Measurements from ENCODE around the gene ATAD5. TPM values are rescaled to one million over a fixed set of nuclear protein-coding genes. Genes with fewer than 3 reads are reported as not detected.

The ATAD5 gene
- total and polyA plus RNA-seq, 2 of the 4 experiments (the other 2 are of a cell fraction), result 1.0 to 1.3 TPM

DNA sequence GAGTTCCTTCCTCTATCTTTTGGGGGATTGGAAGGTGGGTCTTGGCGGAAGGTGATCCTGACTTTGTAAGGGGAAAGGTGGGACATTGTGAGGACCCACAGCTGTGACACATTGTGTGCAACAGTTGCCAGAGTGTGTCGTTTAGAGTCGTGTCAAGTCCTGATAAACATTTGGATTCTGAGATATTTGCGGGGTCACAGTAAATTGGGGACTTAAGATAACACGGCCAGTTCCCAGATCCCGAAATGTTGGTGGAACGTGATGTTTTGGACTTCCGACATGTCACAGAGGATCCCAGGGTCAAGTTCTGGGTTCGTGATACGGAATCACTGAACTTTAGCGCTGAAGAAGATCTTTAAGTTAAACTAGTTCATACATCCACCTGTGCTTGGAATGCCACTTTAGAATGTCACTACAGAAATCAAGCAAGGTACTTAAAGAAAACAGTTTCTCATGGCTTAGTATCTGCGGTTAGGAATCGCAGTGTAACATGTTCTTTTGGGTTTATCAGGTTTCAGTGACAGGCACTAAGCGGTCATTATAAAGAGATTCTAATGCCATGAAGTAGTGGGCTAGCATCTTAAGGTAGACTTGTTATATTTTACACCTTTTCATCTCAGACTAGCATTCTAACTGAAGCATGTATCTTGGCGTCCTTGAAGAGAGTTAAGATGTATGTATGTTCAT is 815 bp downstream of the ATAD5 start (continued):
- TF ChIP-seq, protein P1, sequence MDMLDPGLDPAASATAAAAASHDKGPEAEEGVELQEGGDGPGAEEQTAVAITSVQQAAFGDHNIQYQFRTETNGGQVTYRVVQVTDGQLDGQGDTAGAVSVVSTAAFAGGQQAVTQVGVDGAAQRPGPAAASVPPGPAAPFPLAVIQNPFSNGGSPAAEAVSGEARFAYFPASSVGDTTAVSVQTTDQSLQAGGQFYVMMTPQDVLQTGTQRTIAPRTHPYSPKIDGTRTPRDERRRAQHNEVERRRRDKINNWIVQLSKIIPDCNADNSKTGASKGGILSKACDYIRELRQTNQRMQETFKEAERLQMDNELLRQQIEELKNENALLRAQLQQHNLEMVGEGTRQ (IDR thresholded peaks at IDR 0.05; ENCODE audit: low read depth, low read length), result no peak

DNA sequence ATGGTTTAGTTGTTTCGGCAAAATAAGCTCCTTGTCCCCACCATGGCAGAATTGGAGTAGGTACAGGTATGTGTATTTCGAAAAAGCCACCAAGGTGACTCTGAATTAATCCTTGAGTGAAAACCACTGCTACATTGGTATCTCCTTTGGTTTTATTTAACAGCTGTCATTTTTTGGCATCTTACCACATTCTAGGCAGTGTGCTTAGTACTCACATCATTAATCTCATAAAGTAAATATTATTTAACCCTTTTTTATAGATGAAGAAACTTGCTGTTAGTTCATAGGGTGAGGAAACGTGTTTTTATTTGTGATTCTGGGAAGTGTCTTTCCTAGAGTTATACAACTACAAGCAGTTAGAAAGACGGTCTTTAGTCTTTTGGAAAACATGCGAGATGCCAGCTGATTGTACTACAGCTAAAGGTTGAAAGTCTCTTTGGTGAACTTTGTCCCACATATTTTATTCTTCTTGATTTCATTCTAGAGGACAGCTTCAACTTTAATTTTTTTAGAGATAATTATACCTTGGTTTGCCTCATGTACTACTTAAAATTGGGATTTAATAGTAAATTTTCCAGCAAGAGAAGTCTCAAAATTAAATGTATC is 6.5 kb downstream of the ATAD5 start:
- BruUV-seq (replicated peaks), result no TSS peak
- ChIA-PET POLR2A (ENCODE audit: unreplicated experiment) (no interaction called here), CTCF (no interaction called here)
- no peak for DNase-seq
- Histone ChIP-seq H3K9me1 (ENCODE audit: insufficient read depth, low read length) (no peaks in the 10 kb centered on the region), H4K5ac (ENCODE audit: low read depth, low read length) (no peak overlapping the region), H3K4me2 (ENCODE audit: low read depth, low read length) (no peak overlapping the region), H3K4me3 (ENCODE audit: insufficient read depth, low read depth, low read length) (no peak overlapping the region), H3K14ac (replicated peaks; ENCODE audit: low read depth, low read length) (no peak overlapping the region), H3K79me1 (ENCODE audit: low read depth in 1 of 2, low read length in 2 of 2) (peaks cover 0 to 17% of the 10 kb centered on the region in 2 experiments; a peak in 3 of 4 replicates), H4K91ac (ENCODE audit: insufficient read depth, low read depth, low read length) (no peak overlapping the region), H3K9ac (ENCODE audit: low read depth, low read length) (no peak overlapping the region), H2AK5ac (ENCODE audit: low read depth, low read length) (no peak overlapping the region), H3K36me3 (ENCODE audit: control insufficient read depth, insufficient read depth, low read length) (peaks cover 2% of the 10 kb centered on the region), H3K56ac (ENCODE audit: extremely low read depth, insufficient read depth, low read length) (no peak overlapping the region), H3K27ac (ENCODE audit: insufficient read depth, low read length) (no peak overlapping the region), H2AFZ (replicated peaks; ENCODE audit: low read length, poor library complexity) (no peak overlapping the region), H3K4me1 (ENCODE audit: control insufficient read depth, insufficient read depth, low read length) (no peaks in the 10 kb centered on the region), H2AK9ac (replicated peaks; ENCODE audit: low read depth, low read length, poor library complexity) (no peak overlapping the region), H2BK120ac (ENCODE audit: low read depth, low read length) (no peak overlapping the region), H3K27me3 (ENCODE audit: control insufficient read depth, insufficient read depth, low read length) (no peaks in the 10 kb centered on the region), H4K20me1 (ENCODE audit: insufficient read depth, low read length) (no peaks in the 10 kb centered on the region), H2BK5ac (ENCODE audit: low read depth, low read length, poor library complexity, severe bottlenecking) (no peak overlapping the region), H3K4ac (ENCODE audit: low read depth, low read length) (no peak overlapping the region), H3K9me3 (ENCODE audit: control insufficient read depth, insufficient read depth, low read length) (no peaks in the 10 kb centered on the region), H3K23ac (ENCODE audit: low read depth, low read length) (no peak overlapping the region), H3K18ac (ENCODE audit: low read depth, low read length) (no peak overlapping the region), H2BK15ac (ENCODE audit: low read depth, low read length) (no peak overlapping the region), H2BK20ac (ENCODE audit: low read depth, low read length) (no peak overlapping the region), H4K8ac (ENCODE audit: low read depth in 2 of 2, low read length in 2 of 2) (no peak overlapping the region)
- WGBS, 2 experiments (ENCODE audit: extremely low coverage in 2 of 2, insufficient read length in 1 of 2), result no CpG with 5 or more reads among the region's 5 CpGs
- intact Hi-C loops (cut with micrococcal nuclease) (no loop called here), dilution Hi-C loops (cut with HindIII; ENCODE audit: low sequenced_read_pairs, unreplicated experiment) (no loop called here), in situ Hi-C loops (cut with MboI; ENCODE audit: low sequenced_read_pairs) (no loop called here)
- ATAC-seq (ENCODE audit: low read depth), result no peak
- TF ChIP-seq, protein P1 (IDR thresholded peaks at IDR 0.05; ENCODE audit: low read depth, low read length), result no peak
- TF ChIP-seq MAFK (IDR thresholded peaks at IDR 0.05; ENCODE audit: low read depth, low read length) (no peak), MAZ (IDR thresholded peaks at IDR 0.05; ENCODE audit: borderline replicate concordance, low read depth, low read length) (no peak), RFX5 (IDR thresholded peaks at IDR 0.05; ENCODE audit: low read depth, low read length) (no peak), RAD21 (IDR thresholded peaks at IDR 0.05; ENCODE audit: low read length) (no peak), BHLHE40 (IDR thresholded peaks at IDR 0.05; ENCODE audit: low read depth, low read length) (no peak), CEBPB (IDR thresholded peaks at IDR 0.05; ENCODE audit: low read depth, low read length) (no peak)
